Bronchial epithelial cell (primary cell): ENCODE data around the gene CYTH4. TPM values are rescaled to one million over a fixed set of nuclear protein-coding genes. Genes with fewer than 3 reads are reported as not detected.
A peak's percentile ranks its signal among the peaks of the same experiment; 100 is the strongest.

Experiments
- DNase-seq: peaks from one replicate; pipeline ENCODE4 v3.0.0-alpha.2; 2010; ENCODE audit warnings: low read depth
- FAIRE-seq: peaks from 2 replicates; lab custom pipeline; 2011; peaks lifted over from hg19 to GRCh38; lab: Jason Lieb, UNC
- H3K27me3 ChIP-seq: 2 replicates; pipeline ENCODE4 v1.5.1; 2011; ENCODE audit warnings: low read length; ENCODE audit not compliant: control insufficient read depth, insufficient read depth
- H3K36me3 ChIP-seq: 2 replicates; pipeline ENCODE4 v1.5.1; 2011; ENCODE audit warnings: low read length; ENCODE audit not compliant: control insufficient read depth, insufficient read depth
- H3K4me3 ChIP-seq: 2 replicates; pipeline ENCODE4 v1.5.1; 2011; ENCODE audit warnings: mild to moderate bottlenecking, low read depth, low read length, control low read depth
- CTCF ChIP-seq: IDR thresholded peaks from 2 replicates; pipeline ENCODE4 v1.5.1; 2011; ENCODE audit warnings: mild to moderate bottlenecking, moderate library complexity, low read length, control low read depth, inconsistent platforms; ENCODE audit not compliant: insufficient read depth, severe bottlenecking
- total RNA-seq: library from RNA; depleted of rRNA; stranded (reverse); fragments of >200 nt; gene quantifications from 2 replicates; pipeline ENCODE4 v1.2.1, GENCODE V29; 2014

Gene CYTH4
- total RNA-seq, 1 donor from 2014 or later: not detected

GRCh38 chr22:37352481-37352880, 70.2 kb downstream of the CYTH4 start:
- TF ChIP-seq CTCF: no peak
- peak; percentile 28 for FAIRE-seq
- Histone ChIP-seq H3K27me3 (no peaks in the 10 kb centered on the region), H3K4me3 (no peak overlapping the region), H3K36me3 (no peaks in the 10 kb centered on the region)
- no peak for DNase-seq

- peak; percentile 100 for FAIRE-seq
- H3K4me3 ChIP-seq: no peak overlapping the region
- TF ChIP-seq CTCF: no peak
- peak; percentile 98 for DNase-seq
- no peaks in the 10 kb centered on the region for H3K36me3 ChIP-seq
- H3K27me3 ChIP-seq: no peaks in the 10 kb centered on the region
Observed at GRCh38 chr22:37353839-37354238, 71.5 kb downstream of the CYTH4 start.

- H3K4me3 ChIP-seq: no peak overlapping the region
- no peak for DNase-seq
- no peak for TF ChIP-seq CTCF
- no peaks in the 10 kb centered on the region for H3K27me3 ChIP-seq
- FAIRE-seq: no peak
- H3K36me3 ChIP-seq: no peaks in the 10 kb centered on the region
Observed at GRCh38 chr22:37354261-37354660, 72.0 kb downstream of the CYTH4 start.

- no peaks in the 10 kb centered on the region for H3K27me3 ChIP-seq
- TF ChIP-seq CTCF: no peak
- no peaks in the 10 kb centered on the region for H3K36me3 ChIP-seq
- no peak overlapping the region for H3K4me3 ChIP-seq
- DNase-seq (no peak), FAIRE-seq (no peak)
Observed at GRCh38 chr22:37354670-37355069, 72.4 kb downstream of the CYTH4 start.

GRCh38 chr22:37355174-37355573, 72.9 kb downstream of the CYTH4 start:
- H3K36me3 ChIP-seq: no peaks in the 10 kb centered on the region
- TF ChIP-seq CTCF: no peak
- H3K27me3 ChIP-seq: no peaks in the 10 kb centered on the region
- FAIRE-seq (no peak), DNase-seq (no peak)
- no peak overlapping the region for H3K4me3 ChIP-seq

GRCh38 chr22:37356922-37357321, 74.6 kb downstream of the CYTH4 start:
- TF ChIP-seq CTCF: no peak
- no peaks in the 10 kb centered on the region for H3K36me3 ChIP-seq
- no peak overlapping the region for H3K4me3 ChIP-seq
- FAIRE-seq (no peak), DNase-seq (no peak)
- H3K27me3 ChIP-seq: no peaks in the 10 kb centered on the region
